HCT116 (cell line): ENCODE results near the gene MUC5B. TPM values are rescaled to one million over a fixed set of nuclear protein-coding genes. Genes with fewer than 3 reads are reported as not detected.

ENCODE experiments used
- ATAC-seq: fragments of 200-7000 bp; cut with Tn5 transposase; 2 replicates; pipeline ENCODE4 v1.9.1; 2020; ENCODE audit warnings: mild to moderate bottlenecking, moderate library complexity
- BruUV-seq: library from RNA; stranded (reverse); fragments of 400-500 nt; replicated peaks from 2 replicates; lab custom pipeline; 2021; lab: Mats Ljungman, UMichigan
- CTCF ChIA-PET: fragments of 300-600 bp; sonication (Branson Sonifier 250); formaldehyde crosslinking; loops from one replicate; lab custom pipeline; 2021; ENCODE audit warnings: antibody characterized with exemption; lab: Charles Lee
- POLR2A ChIA-PET: fragments of 300-600, 350-600 bp; sonication (Branson Sonifier 250); formaldehyde crosslinking; loops from one replicate; lab custom pipeline; 2021; ENCODE audit warnings: antibody characterized with exemption; lab: Charles Lee
- RAD21 ChIA-PET, 2 experiments: fragments of 300-600 bp; sonication (Branson Sonifier 250); formaldehyde crosslinking; loops; one replicate each; lab custom pipeline; 2023; ENCODE audit warnings: low total read pairs in 2 of 2; ENCODE audit not compliant: uncharacterized antibody in 2 of 2, unreplicated experiment in 2 of 2, low non-redundant PET in 1 of 2; lab: Charles Lee
- DNase-seq: peaks from one replicate; pipeline ENCODE4 v3.0.0-alpha.2; 2010; ENCODE audit warnings: low read depth, low spot score
- H2AFZ ChIP-seq: fragments of 200-600 bp; shearing (Covaris generic), sonication (generic); 2 replicates; pipeline ENCODE4 v1.6.1; 2017; ENCODE audit warnings: low read depth, mixed run types, mixed read lengths, antibody characterized with exemption, low read length; ENCODE audit not compliant: poor library complexity, severe bottlenecking
- H3K27ac ChIP-seq: 2 replicates; pipeline ENCODE4 v1.5.1; 2012; ENCODE audit warnings: low read depth, low read length
- H3K27me3 ChIP-seq: fragments of 200-600 bp; sonication (generic); 2 replicates; pipeline ENCODE4 v1.6.1; 2016; ENCODE audit warnings: mixed run types, low read length, mixed read lengths; ENCODE audit not compliant: insufficient read depth
- H3K36me3 ChIP-seq, 2 experiments: fragments of 200-500 bp in 1 of 2; fragments of 200-600 bp in 1 of 2; sonication (Bioruptor generic) in 1 of 2; sonication (generic) in 1 of 2; 2 replicates each; pipeline versions ENCODE4 v1.5.1 to v1.6.1; 2014 to 2016; ENCODE audit warnings: low read length in 2 of 2, inconsistent platforms in 1 of 2, mixed read lengths in 1 of 2, mixed run types in 1 of 2; ENCODE audit not compliant: insufficient read depth in 2 of 2, control insufficient read depth in 1 of 2
- H3K4me1 ChIP-seq, 2 experiments: fragments of 200-600 bp in 1 of 2; sonication (generic) in 1 of 2; 2 replicates each; pipeline versions ENCODE4 v1.5.1 to v1.6.1; 2012 to 2017; ENCODE audit warnings: low read length in 2 of 2, inconsistent platforms in 1 of 2, mild to moderate bottlenecking in 1 of 2, mixed read lengths in 1 of 2, mixed run types in 1 of 2, moderate library complexity in 1 of 2; ENCODE audit not compliant: insufficient read depth in 2 of 2, control insufficient read depth in 1 of 2
- H3K4me2 ChIP-seq: fragments of 200-600 bp; sonication (generic); 2 replicates; pipeline ENCODE4 v1.6.1; 2017; ENCODE audit warnings: mixed run types, low read length, mixed read lengths
- H3K4me3 ChIP-seq, 2 experiments: fragments of 200-600 bp in 1 of 2; sonication (generic) in 1 of 2; replicated peaks in 1 of 2; 2 replicates each; pipeline ENCODE4 v1.5.1; 2011 to 2016; ENCODE audit warnings: low read length in 2 of 2, control low read depth in 1 of 2, low read depth in 1 of 2, mild to moderate bottlenecking in 1 of 2, mixed read lengths in 1 of 2, mixed run types in 1 of 2
- H3K79me2 ChIP-seq: fragments of 200-600 bp; sonication (generic); 2 replicates; pipeline ENCODE4 v1.6.1; 2017; ENCODE audit warnings: mild to moderate bottlenecking, mixed run types, low read length, moderate library complexity, mixed read lengths; ENCODE audit not compliant: insufficient read depth
- H3K9ac ChIP-seq: fragments of 200-600 bp; sonication (generic); 2 replicates; pipeline ENCODE4 v1.6.1; 2016; ENCODE audit warnings: low read length, mixed read lengths
- H3K9me2 ChIP-seq: fragments of 200-600 bp; sonication (generic), shearing (Covaris generic); 2 replicates; pipeline ENCODE4 v1.6.1; 2017; ENCODE audit warnings: mixed run types, mild to moderate bottlenecking, moderate library complexity; ENCODE audit not compliant: insufficient read depth
- H3K9me3 ChIP-seq, 2 experiments: fragments of 200-500 bp in 1 of 2; fragments of 200-600 bp in 1 of 2; sonication (Bioruptor generic) in 1 of 2; sonication (generic) in 1 of 2; 2 replicates each; pipeline ENCODE4 v1.6.1; 2014 to 2017; ENCODE audit warnings: low read length in 2 of 2, mixed read lengths in 2 of 2, inconsistent platforms in 1 of 2, low read depth in 1 of 2, mild to moderate bottlenecking in 1 of 2, mixed run types in 1 of 2, moderate library complexity in 1 of 2; ENCODE audit not compliant: control insufficient read depth in 1 of 2, insufficient read depth in 1 of 2
- H4K20me1 ChIP-seq: fragments of 200-600 bp; sonication (generic), shearing (Covaris generic); 2 replicates; pipeline ENCODE4 v1.6.1; 2017; ENCODE audit warnings: mixed run types, mild to moderate bottlenecking, moderate library complexity; ENCODE audit not compliant: insufficient read depth
- CBX3 ChIP-seq: IDR thresholded peaks from 2 replicates; pipeline ENCODE4 v1.6.1; 2012; ENCODE audit warnings: low read depth
- FOSL1 ChIP-seq: IDR thresholded peaks from 2 replicates; pipeline ENCODE4 v1.6.1; 2012; ENCODE audit warnings: low read depth
- POLR2AphosphoS5 ChIP-seq: IDR thresholded peaks from 2 replicates; pipeline ENCODE4 v1.6.1; 2011; ENCODE audit warnings: mild to moderate bottlenecking, low read depth, low read length, moderate library complexity
- intact Hi-C: fragments of 100-400 bp; cut with micrococcal nuclease; formaldehyde crosslinking; loops from 2 replicates; pipeline ENCODE4 v1.10.0; 2022
- total RNA-seq: library from RNA; stranded (reverse); gene quantifications from one replicate; pipeline ENCODE4 v1.2.1, GENCODE V29; 2021; ENCODE audit not compliant: unreplicated experiment
- TF ChIP-seq, protein P1 (sequence below): IDR thresholded peaks from 2 replicates; pipeline ENCODE4 v1.6.1; 2012
- TF ChIP-seq, protein P2 (sequence below): IDR thresholded peaks from 2 replicates; pipeline ENCODE4 v1.6.1; 2011; ENCODE audit warnings: mild to moderate bottlenecking, low read length, moderate library complexity; ENCODE audit not compliant: insufficient replicate concordance; ENCODE audit errors: extremely low read depth

Gene MUC5B
- total RNA-seq, 1 experiment from 2014 or later: 1.5 TPM

DNA sequence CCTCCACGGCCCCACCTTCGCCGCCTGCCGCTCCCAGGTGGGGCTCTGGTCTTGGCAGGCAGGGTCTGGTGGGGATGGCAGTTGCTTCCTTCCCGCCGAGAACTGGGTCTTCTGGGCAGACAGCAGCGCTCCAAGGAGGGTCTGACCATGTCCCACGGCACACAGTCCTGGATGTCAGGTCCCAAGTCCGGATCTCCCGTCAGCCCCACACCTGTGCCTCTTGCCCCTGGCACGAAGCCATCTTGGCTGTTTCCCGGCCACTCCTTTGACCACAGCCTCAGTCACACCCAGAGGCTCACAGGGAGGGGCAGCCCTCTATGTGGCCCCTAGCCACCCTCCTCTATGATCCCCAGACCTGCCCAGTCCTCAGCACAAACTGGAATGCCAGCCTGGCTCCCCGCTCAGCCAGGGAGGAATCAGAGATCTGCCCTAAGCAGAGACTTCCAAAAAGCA, 14.3 kb downstream of the MUC5B start:
- TF ChIP-seq, protein P1, sequence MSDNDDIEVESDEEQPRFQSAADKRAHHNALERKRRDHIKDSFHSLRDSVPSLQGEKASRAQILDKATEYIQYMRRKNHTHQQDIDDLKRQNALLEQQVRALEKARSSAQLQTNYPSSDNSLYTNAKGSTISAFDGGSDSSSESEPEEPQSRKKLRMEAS: no peak
- TF ChIP-seq, all 23 proteins: peak for 0
- CTCF ChIA-PET: no interaction called here

DNA sequence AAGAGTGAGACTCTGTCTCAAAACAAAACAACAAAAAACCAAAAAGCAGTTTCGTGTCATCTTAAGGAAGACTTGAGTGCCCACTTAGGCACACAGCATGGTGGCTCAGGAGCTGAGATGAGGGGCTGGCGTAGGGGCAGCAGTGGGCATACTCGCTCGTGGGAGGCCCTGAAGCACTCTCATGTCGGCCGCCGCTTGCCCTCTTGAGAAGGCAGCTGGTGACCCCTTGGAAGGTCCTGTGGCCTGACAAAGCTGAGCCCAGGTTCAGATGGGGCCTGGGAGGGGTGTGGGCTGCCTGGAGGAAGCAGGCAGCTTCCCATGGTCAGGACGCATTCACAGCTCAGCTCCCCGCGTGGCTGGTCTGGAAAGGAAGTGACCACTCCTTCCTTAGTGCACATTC, 15.0 kb downstream of the MUC5B start:
- ChIA-PET POLR2A (no interaction called here), CTCF (no interaction called here), RAD21 (no interaction called here)
- Histone ChIP-seq H3K4me3 (no peak overlapping the region), H3K36me3 (no peaks in the 10 kb centered on the region), H3K4me2 (no peak overlapping the region), H2AFZ (no peak overlapping the region), H3K79me2 (no peaks in the 10 kb centered on the region), H3K9me3 (no peaks in the 10 kb centered on the region), H3K27ac (no peak overlapping the region), H3K4me1 (peaks cover 0 to 6% of the 10 kb centered on the region in 2 experiments; a peak in 1 of 4 replicates), H3K27me3 (no peaks in the 10 kb centered on the region), H3K9me2 (no peaks in the 10 kb centered on the region), H4K20me1 (no peaks in the 10 kb centered on the region), H3K9ac (no peak overlapping the region)
- DNase-seq (no peak), ATAC-seq (no peak)
- intact Hi-C loops: no loop called here
- BruUV-seq: no TSS peak
- TF ChIP-seq POLR2AphosphoS5: no peak
- no peak for TF ChIP-seq FOSL1
- TF ChIP-seq, protein P2, sequence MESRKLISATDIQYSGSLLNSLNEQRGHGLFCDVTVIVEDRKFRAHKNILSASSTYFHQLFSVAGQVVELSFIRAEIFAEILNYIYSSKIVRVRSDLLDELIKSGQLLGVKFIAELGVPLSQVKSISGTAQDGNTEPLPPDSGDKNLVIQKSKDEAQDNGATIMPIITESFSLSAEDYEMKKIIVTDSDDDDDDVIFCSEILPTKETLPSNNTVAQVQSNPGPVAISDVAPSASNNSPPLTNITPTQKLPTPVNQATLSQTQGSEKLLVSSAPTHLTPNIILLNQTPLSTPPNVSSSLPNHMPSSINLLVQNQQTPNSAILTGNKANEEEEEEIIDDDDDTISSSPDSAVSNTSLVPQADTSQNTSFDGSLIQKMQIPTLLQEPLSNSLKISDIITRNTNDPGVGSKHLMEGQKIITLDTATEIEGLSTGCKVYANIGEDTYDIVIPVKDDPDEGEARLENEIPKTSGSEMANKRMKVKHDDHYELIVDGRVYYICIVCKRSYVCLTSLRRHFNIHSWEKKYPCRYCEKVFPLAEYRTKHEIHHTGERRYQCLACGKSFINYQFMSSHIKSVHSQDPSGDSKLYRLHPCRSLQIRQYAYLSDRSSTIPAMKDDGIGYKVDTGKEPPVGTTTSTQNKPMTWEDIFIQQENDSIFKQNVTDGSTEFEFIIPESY: no peak
- TF ChIP-seq CBX3: no peak

More for the DNA sequence above, 14.3 kb downstream of the MUC5B start:
- H3K9ac ChIP-seq: no peak overlapping the region
- ChIA-PET POLR2A (no interaction called here), RAD21 (no interaction called here)
- no peak for ATAC-seq
- no TSS peak for BruUV-seq
- intact Hi-C loops: no loop called here
- no peaks in the 10 kb centered on the region for H4K20me1 ChIP-seq
- no peak overlapping the region for H2AFZ ChIP-seq
- no peaks in the 10 kb centered on the region for H3K9me3 ChIP-seq
- H3K4me1 ChIP-seq: peaks cover 0 to 6% of the 10 kb centered on the region in 2 experiments; a peak in 1 of 4 replicates
- no peak overlapping the region for H3K4me3 ChIP-seq
- no peak overlapping the region for H3K4me2 ChIP-seq
- no peaks in the 10 kb centered on the region for H3K36me3 ChIP-seq
- DNase-seq: no peak
- no peaks in the 10 kb centered on the region for H3K9me2 ChIP-seq
- no peaks in the 10 kb centered on the region for H3K27me3 ChIP-seq
- H3K27ac ChIP-seq: no peak overlapping the region
- no peaks in the 10 kb centered on the region for H3K79me2 ChIP-seq
